Lower leg skin (tissue), 4 donors: ENCODE results near the gene HIP1R. TPM values are rescaled to one million over a fixed set of nuclear protein-coding genes. Genes with fewer than 3 reads are reported as not detected.

Experiments
- DNase-seq, 2 donors: peaks; one replicate each; pipeline ENCODE4 v3.0.0-alpha.2; 2019; ENCODE audit warnings: low spot score in 2 of 2
- H3K4me3 ChIP-seq: fragments of 200-600 bp; sonication (generic); 2 replicates; pipeline ENCODE4 v1.5.1; 2017; ENCODE audit warnings: mild to moderate bottlenecking, low read depth; ENCODE audit not compliant: poor library complexity, severe bottlenecking
- POLR2A ChIP-seq, 2 donors: fragments of 450-650 bp; IDR thresholded peaks; one replicate each; pipeline ENCODE4 v1.6.1; 2016 to 2017; ENCODE audit warnings: antibody characterized with exemption in 2 of 2, mild to moderate bottlenecking in 1 of 2, moderate library complexity in 1 of 2
- WGBS, 2 donors: methylation state at CpG; one replicate each; pipeline ENCODE4 v1.1.5; 2018; 5-methylcytosine and 5-hydroxymethylcytosine counted together
- intact Hi-C: fragments of 100-400 bp; cut with DNase I; formaldehyde crosslinking; loops from one replicate; pipeline ENCODE4 v1.15.0; 2023; ENCODE audit warnings: low total_unique reads
- total RNA-seq, 4 donors: library from RNA; depleted of rRNA; stranded (reverse); fragments of >200 nt; gene quantifications; one replicate each; pipeline ENCODE4 v1.1.0, GENCODE V29; 2016
- TF ChIP-seq, protein P1 (sequence below), 3 donors: fragments of 450-650 bp; IDR thresholded peaks; one replicate each; pipeline ENCODE4 v1.5.1; 2016; ENCODE audit warnings: antibody characterized with exemption in 3 of 3, mild to moderate bottlenecking in 3 of 3, moderate library complexity in 2 of 3

Gene HIP1R
- total RNA-seq, 4 donors from 2014 or later, result 188 to 342 (median 248) TPM

DNA sequence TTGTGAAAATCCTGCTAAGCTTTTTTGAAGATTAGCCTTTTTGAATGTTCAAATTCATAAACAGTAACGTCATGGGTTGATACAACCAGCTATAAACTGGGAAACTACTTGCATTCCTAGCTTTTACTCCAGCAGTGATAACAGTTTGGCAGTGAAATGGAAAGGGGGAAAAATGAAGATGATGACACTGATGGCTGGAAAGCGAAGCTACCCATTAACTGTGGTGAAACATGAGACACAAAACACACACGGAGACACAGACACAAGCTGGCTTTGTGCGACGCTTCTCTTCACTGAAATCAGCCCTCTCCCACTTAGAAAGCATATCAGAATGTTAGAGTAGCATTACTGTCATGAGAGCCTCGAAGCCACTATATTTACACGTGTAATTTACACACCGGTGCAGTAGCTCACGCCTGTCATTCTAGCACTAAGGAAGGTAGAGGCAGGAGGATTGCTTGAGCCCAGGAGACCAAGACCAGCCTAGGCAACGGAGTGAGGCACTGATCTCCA is 45.0 kb downstream of the HIP1R start:
- intact Hi-C loops, result no loop called here
- TF ChIP-seq, protein P1, sequence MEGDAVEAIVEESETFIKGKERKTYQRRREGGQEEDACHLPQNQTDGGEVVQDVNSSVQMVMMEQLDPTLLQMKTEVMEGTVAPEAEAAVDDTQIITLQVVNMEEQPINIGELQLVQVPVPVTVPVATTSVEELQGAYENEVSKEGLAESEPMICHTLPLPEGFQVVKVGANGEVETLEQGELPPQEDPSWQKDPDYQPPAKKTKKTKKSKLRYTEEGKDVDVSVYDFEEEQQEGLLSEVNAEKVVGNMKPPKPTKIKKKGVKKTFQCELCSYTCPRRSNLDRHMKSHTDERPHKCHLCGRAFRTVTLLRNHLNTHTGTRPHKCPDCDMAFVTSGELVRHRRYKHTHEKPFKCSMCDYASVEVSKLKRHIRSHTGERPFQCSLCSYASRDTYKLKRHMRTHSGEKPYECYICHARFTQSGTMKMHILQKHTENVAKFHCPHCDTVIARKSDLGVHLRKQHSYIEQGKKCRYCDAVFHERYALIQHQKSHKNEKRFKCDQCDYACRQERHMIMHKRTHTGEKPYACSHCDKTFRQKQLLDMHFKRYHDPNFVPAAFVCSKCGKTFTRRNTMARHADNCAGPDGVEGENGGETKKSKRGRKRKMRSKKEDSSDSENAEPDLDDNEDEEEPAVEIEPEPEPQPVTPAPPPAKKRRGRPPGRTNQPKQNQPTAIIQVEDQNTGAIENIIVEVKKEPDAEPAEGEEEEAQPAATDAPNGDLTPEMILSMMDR (IDR thresholded peaks at IDR 0.05), result no peak
- no peak for TF ChIP-seq POLR2A (IDR thresholded peaks at IDR 0.05)
- 74 to 77% methylated on average over 10 of the region's 10 CpGs for WGBS, 2 donors
- H3K4me3 ChIP-seq, result no peak overlapping the region
- DNase-seq, result peak in 1 of 2 donors; percentile 12

DNA sequence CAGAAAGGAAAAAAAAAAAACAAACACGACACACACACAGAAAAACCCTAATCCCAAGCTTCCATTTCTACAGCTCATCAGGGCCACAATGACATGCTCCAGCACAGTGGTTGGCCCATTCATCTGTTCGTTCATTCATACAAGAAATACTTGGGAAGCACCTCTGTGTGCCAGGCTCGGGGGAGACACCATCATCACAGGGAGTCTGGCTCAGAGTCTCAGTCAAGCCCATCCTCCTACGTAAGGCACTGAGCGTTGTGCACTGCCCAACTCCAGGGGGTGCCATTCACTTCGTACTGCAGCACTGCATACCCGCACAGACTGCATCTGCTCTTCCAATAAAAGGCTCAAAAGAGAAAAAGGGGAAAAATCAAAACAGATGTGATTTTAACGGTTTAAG is 45.4 kb downstream of the HIP1R start:
- H3K4me3 ChIP-seq, result no peak overlapping the region
- 55 to 60% methylated on average over 8 of the region's 8 CpGs for WGBS, 2 donors
- intact Hi-C loops, result no loop called here
- peak in 1 of 2 donors; percentile 75 for DNase-seq
- TF ChIP-seq POLR2A (IDR thresholded peaks at IDR 0.05), result no peak
- TF ChIP-seq, protein P1 (IDR thresholded peaks at IDR 0.05), result no peak

DNA sequence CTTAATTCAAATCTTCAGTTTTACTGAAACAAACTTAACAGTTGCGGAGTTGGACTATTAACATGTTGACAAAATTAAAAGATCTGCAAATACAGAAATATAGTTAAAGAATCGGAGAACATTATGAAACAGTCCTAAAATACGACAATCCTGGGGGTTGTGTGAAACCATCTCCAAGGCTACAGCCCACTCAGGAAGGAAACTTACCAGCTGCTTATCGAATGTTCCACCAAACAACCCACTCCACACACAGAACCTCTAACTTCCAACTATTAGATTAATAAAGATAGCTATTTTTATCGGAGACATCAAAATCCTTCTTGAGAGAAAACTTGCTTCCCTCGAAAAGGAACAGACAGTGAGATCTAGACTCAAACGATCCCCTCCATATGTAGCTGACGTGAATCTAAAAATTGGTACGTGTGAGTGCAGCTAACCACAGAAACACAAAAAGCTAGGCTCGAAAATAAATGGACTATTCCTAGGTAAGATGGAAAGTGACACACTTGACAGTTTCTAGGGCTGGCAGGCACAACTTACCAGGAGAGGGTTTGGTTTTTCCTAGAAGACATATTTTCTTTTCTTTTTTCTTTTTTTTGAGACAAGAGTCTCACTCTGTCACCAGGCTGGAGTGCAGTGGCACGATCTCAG is 47.8 kb downstream of the HIP1R start:
- WGBS, 2 donors, result 77 to 83% methylated on average over 11 of the region's 11 CpGs
- intact Hi-C loops, result no loop called here
- peak in 1 of 2 donors; percentile 32 for DNase-seq
- no peak overlapping the region for H3K4me3 ChIP-seq
- TF ChIP-seq POLR2A (IDR thresholded peaks at IDR 0.05), result no peak
- TF ChIP-seq, protein P1 (IDR thresholded peaks at IDR 0.05), result no peak

DNA sequence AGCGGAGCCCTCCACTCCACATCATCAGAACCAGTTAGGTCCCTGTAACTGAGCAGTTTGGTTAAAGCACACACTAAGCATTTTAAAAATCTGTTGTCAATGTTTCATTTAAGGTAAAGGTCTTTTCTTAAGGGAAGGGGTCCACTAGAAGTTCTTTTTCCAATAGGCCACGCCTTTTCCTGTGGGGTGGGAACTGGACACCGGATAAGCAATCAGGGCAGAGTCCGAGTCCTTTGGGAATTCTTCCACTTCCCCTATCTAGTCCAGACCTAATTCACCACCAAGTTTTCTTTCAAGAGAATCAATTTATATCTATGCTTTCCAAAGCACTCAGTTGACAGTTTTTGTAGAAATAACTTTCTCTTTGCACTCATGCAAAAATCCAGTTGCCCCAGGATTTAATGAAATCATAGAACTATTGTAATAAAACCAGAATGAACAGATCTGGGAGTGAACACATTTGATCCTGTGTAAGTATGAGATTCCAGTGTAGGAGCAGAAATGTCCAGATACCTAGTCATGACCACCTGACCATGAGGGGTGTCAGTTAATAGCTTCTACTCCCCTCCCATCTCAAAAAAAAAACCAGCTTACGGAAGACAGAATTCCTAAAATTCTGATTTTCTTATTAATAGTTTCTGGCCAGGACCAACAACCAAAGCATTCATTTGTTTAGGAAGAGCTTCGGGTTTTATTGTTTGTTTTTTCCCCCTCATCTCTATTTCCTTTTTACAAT is 49.0 kb downstream of the HIP1R start:
- intact Hi-C loops, result no loop called here
- TF ChIP-seq POLR2A (IDR thresholded peaks at IDR 0.05), result no peak
- TF ChIP-seq, protein P1 (IDR thresholded peaks at IDR 0.05), result no peak
- peak in 1 of 2 donors; percentile 57 for DNase-seq
- WGBS, 2 donors, result 69 to 72% methylated on average over 6 of the region's 6 CpGs
- no peak overlapping the region for H3K4me3 ChIP-seq

DNA sequence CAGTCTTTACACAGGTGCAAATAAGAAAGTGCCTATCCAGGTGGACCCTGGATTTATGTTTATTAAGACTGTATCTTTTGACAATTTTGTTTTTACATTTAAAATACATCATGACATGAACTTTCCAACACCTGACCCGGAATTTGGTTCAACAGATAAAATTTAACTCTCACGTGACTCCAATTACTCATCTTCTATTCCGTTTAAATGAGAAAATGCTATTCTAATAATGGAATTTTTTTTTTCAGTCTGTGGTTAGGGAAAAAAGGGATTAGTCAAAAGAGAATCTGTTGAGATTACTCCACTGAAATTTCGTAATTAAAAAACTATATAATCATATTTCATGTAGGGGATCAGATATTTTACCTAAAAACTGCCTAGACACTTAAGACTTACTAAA is 49.6 kb downstream of the HIP1R start:
- TF ChIP-seq, protein P1 (IDR thresholded peaks at IDR 0.05), result no peak
- no peak for TF ChIP-seq POLR2A (IDR thresholded peaks at IDR 0.05)
- WGBS, 2 donors, result 64 to 67% methylated on average over 4 of the region's 4 CpGs
- intact Hi-C loops, result no loop called here
- H3K4me3 ChIP-seq, result no peak overlapping the region
- no peak for DNase-seq
